T-helper 1 cell (primary cell): ENCODE data around the gene OR10AD1.

Source experiments
- DNase-seq, 5 donors: peaks; one replicate each; pipeline ENCODE4 v3.0.0-alpha.2; 2012 to 2020

Gene OR10AD1

DNA sequence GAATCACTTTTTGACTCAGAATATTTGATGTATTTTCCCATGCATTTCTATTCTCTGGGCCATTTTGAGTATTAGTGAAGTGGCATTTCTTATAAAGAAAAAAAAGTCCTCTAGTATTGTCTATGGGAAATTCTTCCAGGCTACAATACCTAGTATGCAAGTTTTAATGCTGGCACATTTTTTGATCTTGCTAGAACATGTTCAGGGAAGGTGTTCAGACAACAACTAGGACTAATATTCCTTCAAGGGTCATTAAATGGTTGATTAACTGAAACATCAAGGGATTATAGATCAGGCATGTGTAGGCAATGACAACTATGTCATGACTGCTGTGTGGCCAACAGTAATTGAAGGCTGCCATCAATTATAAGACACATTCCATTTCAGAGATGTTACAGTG, 12.0 kb downstream of the OR10AD1 start:
- DNase-seq = no peak

GRCh38 chr12:48189331-48190125, 13.6 kb downstream of the OR10AD1 start:
- DNase-seq = peak; percentile 19 to 65 (median 50)

GRCh38 chr12:48187916-48188695, 15.0 kb downstream of the OR10AD1 start:
- DNase-seq = no peak

DNA sequence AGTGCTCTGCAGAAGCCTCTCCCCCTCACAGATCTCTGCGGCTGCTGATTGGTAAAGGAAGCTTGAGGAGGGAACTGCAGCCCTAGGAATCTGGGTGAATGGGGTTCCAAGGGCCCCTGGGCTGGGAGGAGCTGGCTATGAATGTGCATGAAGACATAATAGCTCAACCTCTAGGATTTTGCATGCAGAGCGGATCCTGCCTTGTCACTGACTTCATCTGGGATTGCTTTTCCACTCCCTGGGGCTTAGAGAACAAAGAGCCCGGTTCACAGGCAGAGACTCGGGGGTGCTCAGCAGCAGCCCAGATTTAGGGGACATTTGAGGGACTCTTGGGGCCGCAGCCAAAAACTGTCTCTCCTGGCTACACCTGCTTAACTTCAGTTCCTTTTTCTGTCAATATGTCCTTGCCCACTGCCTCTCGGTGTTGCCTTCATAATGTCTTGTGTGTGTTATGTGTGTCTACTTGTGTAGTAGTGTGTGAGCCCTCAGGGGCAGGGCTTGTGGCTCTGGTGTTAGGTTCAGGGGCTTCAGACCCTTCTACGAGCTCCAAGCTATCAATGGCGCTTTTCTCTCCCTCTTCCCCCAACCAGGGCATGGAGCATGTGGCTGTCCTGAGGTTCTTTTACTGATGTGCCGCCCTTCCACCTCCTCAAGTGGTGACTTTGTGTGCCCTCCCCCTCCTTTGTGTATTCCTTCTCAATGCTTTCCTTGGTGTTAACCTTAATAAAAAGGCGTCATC, 17.7 kb downstream of the OR10AD1 start:
- no peak for DNase-seq

DNA sequence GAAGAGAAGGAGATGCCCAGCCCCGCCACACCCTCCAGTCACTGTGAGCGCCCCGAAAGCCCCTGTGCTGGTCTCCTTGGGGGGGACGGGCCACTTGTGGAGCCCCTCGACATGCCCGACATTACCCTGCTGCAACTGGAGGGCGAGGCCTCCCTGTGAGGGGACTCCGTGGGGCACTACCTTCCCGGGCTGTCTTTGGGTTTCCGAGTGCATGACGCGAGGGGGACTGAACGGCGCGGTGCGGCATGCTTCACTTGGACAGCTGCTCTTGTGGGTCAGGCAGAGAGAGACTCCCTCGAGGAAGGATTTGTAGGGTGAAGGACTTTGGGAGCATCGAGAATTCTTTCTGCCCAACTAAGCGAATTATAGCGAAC, 18.6 kb downstream of the OR10AD1 start:
- no peak for DNase-seq

- no peak for DNase-seq
Observed at GRCh38 chr12:48183876-48184548, 19.1 kb downstream of the OR10AD1 start.

DNA sequence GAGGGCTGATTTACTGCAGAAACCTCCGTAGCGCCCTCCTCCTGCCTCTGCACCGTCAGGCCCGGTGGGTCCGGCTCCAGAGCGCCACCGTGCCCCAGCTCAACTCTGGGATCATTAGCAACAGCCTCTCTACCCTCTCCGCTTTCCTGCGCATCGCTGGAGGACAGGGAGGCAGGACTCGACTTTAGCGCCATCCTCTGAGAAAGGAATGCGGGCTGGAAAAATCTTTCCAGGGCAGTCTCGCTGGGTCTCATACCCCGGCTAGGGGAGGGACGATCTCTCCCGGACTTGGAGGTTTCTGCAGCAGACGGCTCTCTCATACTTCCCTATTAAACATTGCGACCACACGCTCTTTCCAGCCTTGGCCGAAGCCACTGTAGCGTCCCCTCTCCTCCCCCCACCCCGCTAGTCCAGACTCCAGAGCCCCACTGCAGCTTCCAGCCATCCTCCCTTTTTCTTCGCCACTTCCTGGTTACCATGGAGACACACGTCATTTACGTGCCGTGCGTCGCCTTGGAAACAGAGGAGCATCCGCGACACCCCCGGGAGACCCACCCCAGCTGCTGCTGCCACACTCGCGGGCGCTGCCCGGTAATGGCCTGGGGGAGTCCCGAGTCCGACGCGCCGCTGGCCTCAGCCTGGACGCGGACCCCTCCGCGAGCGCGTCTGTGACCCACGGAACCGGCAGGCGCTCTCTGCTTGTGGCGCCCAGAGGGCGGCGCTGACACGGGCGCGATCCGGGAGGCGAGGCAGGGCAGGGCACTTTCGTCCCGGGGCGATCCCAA, 19.8 kb downstream of the OR10AD1 start, which contains the start of gene CCDC184:
TSS of gene CCDC184 (plus strand) at position 554 of the 785 bp plus-strand sequence. CDS start 479 bp downstream, outside the sequence.
- peak; percentile 51 to 82 (median 68) for DNase-seq

DNA sequence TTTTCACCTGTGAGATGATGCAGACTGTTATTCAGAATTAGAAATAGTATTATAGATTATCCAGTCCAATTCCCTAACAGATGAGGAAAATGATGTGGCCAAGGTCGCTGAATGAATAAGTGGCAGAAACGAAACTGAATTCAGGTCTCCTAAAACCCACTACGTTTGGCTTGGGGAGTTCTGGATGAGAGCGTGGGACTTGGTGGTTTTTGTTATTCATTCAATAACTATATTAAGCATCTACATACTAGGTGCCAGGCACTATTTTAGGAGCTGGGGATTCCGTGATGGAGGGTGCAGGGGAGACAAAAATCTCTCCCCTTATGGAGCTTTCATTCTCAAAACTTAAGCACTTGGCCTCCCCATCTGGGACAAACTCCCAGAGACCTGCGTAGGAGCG, 20.5 kb downstream of the OR10AD1 start:
- DNase-seq = no peak

- no peak for DNase-seq
Observed at GRCh38 chr12:48180857-48181495, 22.1 kb downstream of the OR10AD1 start.

DNA sequence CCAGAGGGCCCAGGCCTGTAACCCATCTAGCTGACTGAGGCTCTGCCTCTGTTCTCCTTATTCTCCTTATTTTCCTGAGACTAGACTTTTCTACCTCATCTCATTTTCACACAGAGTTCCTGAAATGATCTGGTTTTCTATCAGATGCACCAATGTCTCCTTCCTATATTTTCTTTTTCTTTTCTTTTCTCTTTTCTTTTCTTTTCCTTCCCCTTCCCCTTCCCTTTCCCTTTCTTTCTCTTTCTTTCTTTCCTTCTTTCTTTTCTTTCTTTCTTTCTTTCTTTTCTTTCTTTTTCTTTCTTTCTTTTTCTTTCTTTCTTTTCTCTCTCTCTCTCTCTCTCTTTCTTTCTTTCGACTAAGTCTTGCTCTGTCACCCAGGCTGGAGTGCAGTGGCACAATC, 22.7 kb downstream of the OR10AD1 start:
- DNase-seq = no peak

- no peak for DNase-seq
Observed at GRCh38 chr12:48179466-48179865, 23.6 kb downstream of the OR10AD1 start.

GRCh38 chr12:48177982-48178381, 25.1 kb downstream of the OR10AD1 start:
- no peak for DNase-seq

DNA sequence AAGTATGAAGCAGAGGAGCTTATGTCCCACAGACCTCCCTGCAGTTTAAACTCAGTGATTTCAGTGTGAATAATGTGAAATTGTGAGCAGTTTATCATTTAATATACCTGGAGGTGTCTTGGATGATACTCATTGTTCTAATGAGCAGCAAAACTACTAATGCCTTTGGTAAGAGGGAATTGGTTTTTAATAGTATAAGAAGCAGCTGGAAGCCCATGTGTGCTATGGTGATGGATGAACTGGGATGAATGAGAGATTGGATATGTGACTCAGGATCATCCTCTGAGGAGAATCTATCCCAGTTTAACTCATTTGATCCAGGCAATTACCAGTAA, 26.7 kb downstream of the OR10AD1 start:
- no peak for DNase-seq

DNA sequence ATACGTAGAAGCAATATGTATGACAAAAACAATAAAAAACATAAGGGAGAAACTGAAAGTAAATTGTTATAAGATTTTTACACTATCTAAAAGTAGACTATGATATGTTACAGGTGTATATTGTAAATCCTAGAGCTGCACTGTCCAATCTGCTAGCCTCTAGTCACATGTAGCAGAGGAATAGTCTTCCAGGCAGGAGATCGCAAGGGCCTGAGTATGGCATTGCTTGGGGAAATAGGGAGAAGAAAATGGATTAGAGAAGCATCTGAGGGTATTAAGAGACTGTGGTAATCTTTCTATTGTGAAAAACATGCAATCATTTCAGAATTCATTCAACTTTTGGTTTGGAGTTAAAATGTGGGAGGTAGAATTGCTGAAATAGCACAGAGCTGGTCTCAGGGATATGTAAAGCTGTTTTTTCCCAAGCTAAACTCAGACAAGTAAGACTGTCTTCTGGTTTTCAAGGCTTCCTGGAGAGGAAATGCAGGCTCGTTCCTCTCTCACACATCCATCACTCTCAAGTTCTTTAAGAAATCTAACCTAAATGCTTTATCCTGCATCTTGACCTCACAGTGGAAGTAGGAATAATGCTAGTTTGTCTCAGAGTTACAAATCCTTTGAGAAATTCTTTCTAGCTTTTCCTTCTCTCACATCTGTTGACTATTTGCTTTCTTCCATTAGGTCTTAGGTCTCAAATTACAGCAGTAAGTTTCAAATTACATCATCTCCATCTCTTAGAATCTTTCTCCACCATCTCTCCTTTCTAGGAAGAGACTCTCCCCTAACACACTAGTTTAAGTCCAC, 27.3 kb downstream of the OR10AD1 start:
- peak in 1 of 5 donors; percentile 67 for DNase-seq

GRCh38 chr12:48169011-48169410, 34.1 kb downstream of the OR10AD1 start:
- DNase-seq = no peak

- DNase-seq = peak in 4 of 5 donors; percentile 36 to 68 (median 48)
Observed at GRCh38 chr12:48165089-48165981, 37.8 kb downstream of the OR10AD1 start.

- no peak for DNase-seq
Observed at GRCh38 chr12:48164451-48164850, 38.6 kb downstream of the OR10AD1 start.

DNA sequence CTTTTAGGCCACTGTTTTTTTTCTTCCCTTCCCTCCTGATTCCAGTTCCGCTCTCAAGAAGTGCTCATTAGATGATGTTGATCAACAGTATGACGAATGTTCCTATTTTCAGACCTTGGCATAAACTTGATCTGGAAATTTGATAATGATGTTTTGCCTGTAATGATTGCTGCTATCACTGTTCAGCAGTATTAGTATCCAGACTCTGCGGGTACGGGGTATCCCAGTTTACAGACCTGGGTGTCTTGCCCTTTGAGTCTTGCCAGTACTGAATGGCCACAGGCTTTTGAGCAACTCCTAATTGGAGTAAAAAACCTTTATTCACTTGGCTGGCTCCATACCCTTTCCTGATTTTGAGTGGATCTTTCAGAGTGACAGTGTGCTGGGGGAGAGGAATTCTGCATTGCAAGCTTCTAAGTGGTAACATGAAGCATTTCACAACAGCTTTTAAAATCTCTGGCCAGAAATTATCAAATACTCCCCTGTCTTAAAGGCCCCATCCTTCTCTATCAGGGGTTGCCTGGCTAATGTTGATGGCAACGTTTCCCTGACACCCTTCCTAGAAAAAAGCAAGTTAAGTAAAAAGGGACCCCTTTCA, 39.8 kb downstream of the OR10AD1 start:
- DNase-seq = no peak

DNA sequence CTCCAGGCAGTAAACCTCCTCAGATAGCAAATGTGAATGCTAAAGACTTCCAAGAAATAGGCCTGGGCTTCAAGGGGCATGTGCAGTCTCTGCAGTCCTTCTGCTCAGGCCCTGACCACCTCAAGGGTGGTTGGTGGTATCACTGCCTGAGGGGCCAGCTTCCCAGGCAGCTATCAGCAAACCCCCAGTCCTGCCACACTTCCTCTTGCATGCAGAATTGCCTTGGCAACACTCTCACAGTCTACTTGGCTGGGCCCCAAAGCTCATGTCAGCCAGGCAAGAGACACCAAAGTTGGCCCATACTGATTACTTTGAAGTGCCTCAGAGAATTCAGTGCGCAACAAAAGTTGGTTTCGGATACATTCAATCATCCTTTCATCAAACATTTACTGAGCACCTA, 42.3 kb downstream of the OR10AD1 start:
- DNase-seq = no peak
